Prostate gland (tissue), 2 donors: ENCODE data around the gene NRCAM. TPM values are rescaled to one million over a fixed set of nuclear protein-coding genes. Genes with fewer than 3 reads are reported as not detected.

Experiments used
- DNase-seq: peaks from one replicate; pipeline ENCODE4 v3.0.0-alpha.2; 2019; ENCODE audit warnings: low spot score
- H3K27ac ChIP-seq, 2 donors: fragments of 200-600 bp; sonication (generic); 2 replicates each; pipeline ENCODE4 v1.5.1; 2017 to 2019
- H3K27me3 ChIP-seq: fragments of 200-600 bp; sonication (generic); replicated peaks from 2 replicates; pipeline ENCODE4 v1.5.1; 2019; ENCODE audit not compliant: insufficient read depth
- H3K36me3 ChIP-seq, 2 donors: fragments of 200-600 bp; sonication (generic); 1 replicate in 1 of 2; 2 replicates in 1 of 2; pipeline versions ENCODE4 v1.5.1 to v1.8.1; 2017 to 2019
- H3K4me1 ChIP-seq: fragments of 200-600 bp; sonication (generic); replicated peaks from 2 replicates; pipeline ENCODE4 v1.5.1; 2019
- H3K4me3 ChIP-seq, 2 donors: fragments of 200-600 bp; sonication (generic); 2 replicates each; pipeline ENCODE4 v1.5.1; 2017 to 2019
- H3K9me3 ChIP-seq: fragments of 200-600 bp; sonication (generic); 2 replicates; pipeline ENCODE4 v1.5.1; 2017
- CTCF ChIP-seq, 4 experiments: fragments of 200-600 bp in 2 of 4; fragments of 450-650 bp in 2 of 4; sonication (generic) in 2 of 4; IDR thresholded peaks; 1 replicate in 3 of 4; 2 replicates in 1 of 4; pipeline ENCODE4 v1.5.1; 2016 to 2019; ENCODE audit warnings: antibody characterized with exemption in 4 of 4, mild to moderate bottlenecking in 2 of 4, moderate library complexity in 2 of 4
- POLR2A ChIP-seq: fragments of 450-650 bp; IDR thresholded peaks from one replicate; pipeline ENCODE4 v1.6.1; 2016; ENCODE audit warnings: antibody characterized with exemption, mild to moderate bottlenecking
- POLR2AphosphoS5 ChIP-seq: sonication (generic); formaldehyde crosslinking; IDR thresholded peaks from one replicate; pipeline ENCODE4 v1.6.1; 2017; ENCODE audit warnings: antibody characterized with exemption
- WGBS: methylation state at CpG from one replicate; pipeline ENCODE4 v1.1.5; 2018; 5-methylcytosine and 5-hydroxymethylcytosine counted together
- intact Hi-C: fragments of 100-400 bp; cut with DNase I; formaldehyde crosslinking; loops from one replicate; pipeline ENCODE4 v1.14.2; 2022
- total RNA-seq, 2 donors: library from RNA; depleted of rRNA; stranded (reverse); fragments of >200 nt; gene quantifications; one replicate each; pipeline ENCODE4 v1.1.0, GENCODE V29; 2016

The NRCAM gene
- total RNA-seq, 2 donors from 2014 or later, result 1.1 to 3.1 TPM

- intact Hi-C loops, result no loop called here
- no peak overlapping the region for H3K4me3 ChIP-seq
- H3K27me3 ChIP-seq, result no peaks in the 10 kb centered on the region
- H3K36me3 ChIP-seq, result no peaks in the 10 kb centered on the region
- TF ChIP-seq CTCF (IDR thresholded peaks at IDR 0.05), result no peak
- no peak for TF ChIP-seq POLR2A
- TF ChIP-seq POLR2AphosphoS5, result no peak
- no peaks in the 10 kb centered on the region for H3K9me3 ChIP-seq
- no peaks in the 10 kb centered on the region for H3K4me1 ChIP-seq
- WGBS, result 68% methylated on average over 3 of the region's 3 CpGs
- no peak overlapping the region for H3K27ac ChIP-seq
- no peak for DNase-seq
These were observed 228.9 kb downstream of the NRCAM start for GRCh38 chr7:108227366-108227765.

- H3K36me3 ChIP-seq, result no peaks in the 10 kb centered on the region
- H3K4me3 ChIP-seq, result no peak overlapping the region
- no peaks in the 10 kb centered on the region for H3K9me3 ChIP-seq
- TF ChIP-seq CTCF (IDR thresholded peaks at IDR 0.05), result no peak
- no peak for TF ChIP-seq POLR2A
- no peak for TF ChIP-seq POLR2AphosphoS5
- 49% methylated on average over 3 of the region's 3 CpGs for WGBS
- no peaks in the 10 kb centered on the region for H3K4me1 ChIP-seq
- intact Hi-C loops, result no loop called here
- H3K27ac ChIP-seq, result no peak overlapping the region
- no peaks in the 10 kb centered on the region for H3K27me3 ChIP-seq
- DNase-seq, result no peak
These were observed 229.4 kb downstream of the NRCAM start for GRCh38 chr7:108226816-108227299.

GRCh38 chr7:108225531-108226181, 230.6 kb downstream of the NRCAM start:
- intact Hi-C loops, result no loop called here
- no peak overlapping the region for H3K4me3 ChIP-seq
- DNase-seq, result no peak
- H3K9me3 ChIP-seq, result no peaks in the 10 kb centered on the region
- no peaks in the 10 kb centered on the region for H3K4me1 ChIP-seq
- TF ChIP-seq CTCF (IDR thresholded peaks at IDR 0.05) (no peak), POLR2A (no peak), POLR2AphosphoS5 (no peak)
- H3K27ac ChIP-seq, result no peak overlapping the region
- no peaks in the 10 kb centered on the region for H3K27me3 ChIP-seq
- 87% methylated on average over 2 of the region's 2 CpGs for WGBS
- no peaks in the 10 kb centered on the region for H3K36me3 ChIP-seq

GRCh38 chr7:108224387-108224786, 231.8 kb downstream of the NRCAM start:
- H3K4me1 ChIP-seq, result no peaks in the 10 kb centered on the region
- H3K4me3 ChIP-seq, result no peak overlapping the region
- intact Hi-C loops, result no loop called here
- DNase-seq, result no peak
- H3K9me3 ChIP-seq, result no peaks in the 10 kb centered on the region
- 74% methylated on average over 1 of the region's 1 CpG for WGBS
- H3K27me3 ChIP-seq, result no peaks in the 10 kb centered on the region
- no peak overlapping the region for H3K27ac ChIP-seq
- no peaks in the 10 kb centered on the region for H3K36me3 ChIP-seq
- no peak for TF ChIP-seq CTCF (IDR thresholded peaks at IDR 0.05)
- no peak for TF ChIP-seq POLR2A
- TF ChIP-seq POLR2AphosphoS5, result no peak

GRCh38 chr7:108222236-108222892, 233.9 kb downstream of the NRCAM start:
- Histone ChIP-seq H3K4me3 (no peak overlapping the region), H3K36me3 (no peaks in the 10 kb centered on the region), H3K27me3 (no peaks in the 10 kb centered on the region), H3K27ac (no peak overlapping the region), H3K4me1 (no peaks in the 10 kb centered on the region), H3K9me3 (no peaks in the 10 kb centered on the region)
- 76% methylated on average over 7 of the region's 7 CpGs for WGBS
- no peak for TF ChIP-seq POLR2AphosphoS5
- TF ChIP-seq CTCF (IDR thresholded peaks at IDR 0.05), result no peak
- no peak for TF ChIP-seq POLR2A
- no peak for DNase-seq
- intact Hi-C loops, result no loop called here
